ENCODE data around the gene DEFB129.

- no peak for TF ChIP-seq POLR2A (IDR thresholded peaks at IDR 0.05; ENCODE audit: low read depth, low read length)
- TF ChIP-seq POLR2AphosphoS5 (IDR thresholded peaks at IDR 0.05; ENCODE audit: low read depth, low read length): no peak
- TF ChIP-seq TAF1 (IDR thresholded peaks at IDR 0.05; ENCODE audit: low read depth, low read length): no peak
- TF ChIP-seq SPI1 (IDR thresholded peaks at IDR 0.05; ENCODE audit: low read depth, low read length): no peak
Measured at GRCh38 chr20:210809-211502, 16.1 kb upstream of the DEFB129 start.
